Mesenteric fat pad (tissue), 1 donor: ENCODE measurements around the gene OR4F29. TPM values are rescaled to one million over a fixed set of nuclear protein-coding genes. Genes with fewer than 3 reads are reported as not detected.
"Not testable (repeated sequence)": the region's sequence is repeated elsewhere in the genome, so short reads cannot be mapped to it uniquely, and the experiment has no call there.

Experiments
- DNase-seq: peaks from one replicate; pipeline ENCODE4 v3.0.0-alpha.2; 2020; ENCODE audit warnings: low spot score
- long read RNA-seq: library from polyadenylated mRNA; unstranded; transcript quantifications from one replicate; pipeline ENCODE4 v2.0.0, GENCODE V29; 2020
- total RNA-seq: library from RNA; stranded (reverse); fragmentation: NEBNext Ultra II Directional; extraction: Animal tissue kit (Norgen Biotek cat#: 25700); gene quantifications from one replicate; pipeline ENCODE4 v1.2.1, GENCODE V29; 2021
- donor health status: DM: yes; HTN: yes; CAD: no.

The OR4F29 gene
- total RNA-seq, result not detected
- long read RNA-seq, result 0 reads

- DNase-seq, result not testable (repeated sequence)
Measured at GRCh38 chr1:451578-451977, at the start of gene OR4F29. Gene OR4F29, minus strand, starts transcription at chr1:451678. Its CDS starts 0 bp downstream, at chr1:451678.

Other genes starting within 250 kb of the OR4F29 start
- not detected for gene OR4F16, start 235.0 kb upstream of the OR4F29 start, total RNA-seq